ENCODE results near the gene VSNL1.

VSNL1 gene

DNA sequence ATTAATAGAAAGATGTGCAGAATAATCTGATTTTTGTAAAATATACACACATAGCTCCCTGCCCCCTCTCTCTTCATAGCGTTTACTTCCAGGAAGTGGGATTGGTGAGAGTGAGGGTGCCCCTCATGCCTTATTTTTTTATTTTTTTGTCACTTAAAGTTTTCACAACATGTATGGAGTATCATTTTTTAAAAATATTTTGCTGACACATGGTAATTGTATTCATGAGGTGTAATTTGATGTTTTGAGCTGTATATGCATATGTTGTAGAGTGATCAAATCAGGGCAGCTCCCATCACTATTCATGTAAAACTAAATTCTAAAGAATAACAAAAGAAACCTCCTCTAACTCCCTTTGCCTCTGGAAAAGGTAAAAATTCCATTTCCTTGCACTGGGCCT lies 74.7 kb downstream of the VSNL1 start:
- Histone ChIP-seq H2AFZ (ENCODE audit: low read depth, low read length) (no peak overlapping the region), H3K4me1 (ENCODE audit: insufficient read depth, low read length) (no peaks in the 10 kb centered on the region), H3K27me3 (ENCODE audit: insufficient read depth, low read length) (no peaks in the 10 kb centered on the region), H3K9me3 (ENCODE audit: low read length) (no peaks in the 10 kb centered on the region), H3K36me3 (ENCODE audit: insufficient read depth, low read length) (no peaks in the 10 kb centered on the region), H3K4me3 (ENCODE audit: low read length) (no peak overlapping the region)

DNA sequence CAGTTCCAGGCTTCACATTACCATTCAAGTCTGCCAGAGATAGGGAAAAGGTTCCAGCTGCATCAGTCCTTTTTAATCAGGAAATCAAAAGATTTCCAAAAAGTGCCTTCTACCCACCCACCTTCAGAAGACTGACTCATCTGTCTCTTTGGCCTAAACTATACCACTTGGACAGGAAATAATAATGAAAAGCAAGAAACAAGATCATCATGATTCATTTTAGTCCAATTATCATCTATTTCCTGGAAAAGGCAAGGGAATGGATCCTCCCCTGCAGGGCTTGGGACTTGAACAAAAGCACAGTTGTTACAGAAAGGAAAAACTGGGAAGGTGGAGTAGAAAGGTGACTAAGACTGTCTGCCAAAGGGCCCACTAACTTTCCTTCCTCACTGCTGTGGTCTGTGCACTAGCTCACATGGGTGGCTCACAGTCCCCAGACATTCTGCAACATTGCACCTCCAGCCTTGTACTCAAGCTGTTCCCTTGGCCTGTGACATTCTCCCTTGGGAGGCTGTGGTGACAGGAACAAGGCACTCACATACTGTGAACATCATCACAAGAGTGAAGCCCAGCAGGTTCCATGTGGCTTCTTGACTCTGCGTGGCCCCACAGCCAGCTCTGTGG lies 75.3 kb downstream of the VSNL1 start:
- Histone ChIP-seq H3K4me1 (ENCODE audit: insufficient read depth, low read length) (no peaks in the 10 kb centered on the region), H3K27me3 (ENCODE audit: insufficient read depth, low read length) (no peaks in the 10 kb centered on the region), H3K9me3 (ENCODE audit: low read length) (no peaks in the 10 kb centered on the region), H3K36me3 (ENCODE audit: insufficient read depth, low read length) (no peaks in the 10 kb centered on the region), H2AFZ (ENCODE audit: low read depth, low read length) (no peak overlapping the region), H3K4me3 (ENCODE audit: low read length) (no peak overlapping the region)

DNA sequence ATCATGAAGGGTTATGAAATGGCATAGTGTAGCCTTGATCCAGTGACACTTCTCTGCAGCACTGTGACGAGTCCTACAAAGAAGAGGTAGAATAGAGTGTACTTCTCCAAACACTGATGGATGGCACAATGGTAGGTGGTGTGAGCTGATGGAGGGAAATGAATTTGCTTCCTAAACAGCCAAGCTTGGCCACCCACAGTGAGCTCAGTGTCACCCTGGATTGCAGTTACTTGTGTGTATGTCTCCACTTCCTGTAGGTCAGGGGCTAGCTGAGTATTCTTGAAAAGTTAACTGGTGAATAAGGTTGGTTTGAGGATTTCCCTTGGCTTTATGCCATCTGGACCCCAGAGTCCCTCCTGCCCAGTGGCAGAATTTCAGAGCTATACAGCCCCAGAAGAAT lies 75.9 kb downstream of the VSNL1 start:
- Histone ChIP-seq H3K4me3 (ENCODE audit: low read length) (no peak overlapping the region), H3K27me3 (ENCODE audit: insufficient read depth, low read length) (no peaks in the 10 kb centered on the region), H2AFZ (ENCODE audit: low read depth, low read length) (no peak overlapping the region), H3K36me3 (ENCODE audit: insufficient read depth, low read length) (no peaks in the 10 kb centered on the region), H3K9me3 (ENCODE audit: low read length) (no peaks in the 10 kb centered on the region), H3K4me1 (ENCODE audit: insufficient read depth, low read length) (no peaks in the 10 kb centered on the region)

DNA sequence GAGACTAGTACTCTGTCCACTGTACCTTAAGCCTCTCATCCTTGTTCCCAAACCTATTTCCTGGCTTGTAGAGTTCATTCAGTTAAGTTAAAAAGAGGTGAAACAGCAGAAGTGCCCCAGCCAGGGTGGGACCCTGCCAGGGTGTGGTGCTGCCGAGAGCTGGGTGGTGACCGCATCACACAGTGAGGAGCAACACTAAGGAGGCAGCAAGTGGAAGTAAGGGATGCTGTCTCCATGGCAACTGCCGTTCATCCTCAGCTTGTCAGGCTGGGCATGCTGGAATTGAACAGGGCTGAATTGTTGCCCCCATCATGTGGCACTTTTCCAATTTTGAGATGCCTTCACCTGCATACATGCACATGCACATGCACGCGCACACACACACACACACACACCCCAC lies 77.0 kb downstream of the VSNL1 start:
- H3K27me3 ChIP-seq (ENCODE audit: insufficient read depth, low read length): no peaks in the 10 kb centered on the region
- H3K4me3 ChIP-seq (ENCODE audit: low read length): no peak overlapping the region
- H3K36me3 ChIP-seq (ENCODE audit: insufficient read depth, low read length): no peaks in the 10 kb centered on the region
- no peaks in the 10 kb centered on the region for H3K4me1 ChIP-seq (ENCODE audit: insufficient read depth, low read length)
- no peak overlapping the region for H2AFZ ChIP-seq (ENCODE audit: low read depth, low read length)
- H3K9me3 ChIP-seq (ENCODE audit: low read length): no peaks in the 10 kb centered on the region

DNA sequence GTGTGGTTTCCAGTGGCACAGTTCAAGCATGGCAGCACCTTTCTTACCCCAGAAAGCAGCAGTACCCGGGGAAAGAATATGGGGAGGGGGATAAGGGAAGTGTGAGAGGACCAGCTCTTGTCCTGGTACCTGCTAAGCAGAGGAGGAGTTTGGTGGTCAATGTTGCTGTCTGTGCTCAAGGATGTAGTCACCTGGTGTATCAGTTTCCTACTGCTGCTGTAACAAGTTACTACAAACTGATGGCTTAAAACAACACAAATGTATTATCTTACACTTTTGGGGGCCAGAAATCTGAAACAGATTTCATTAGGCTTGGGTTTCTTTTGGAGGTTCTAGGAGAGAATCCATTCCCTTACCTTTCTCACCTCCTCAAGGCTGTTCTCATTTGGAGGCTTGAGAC lies 77.5 kb downstream of the VSNL1 start:
- Histone ChIP-seq H3K4me1 (ENCODE audit: insufficient read depth, low read length) (no peaks in the 10 kb centered on the region), H3K36me3 (ENCODE audit: insufficient read depth, low read length) (no peaks in the 10 kb centered on the region), H3K4me3 (ENCODE audit: low read length) (no peak overlapping the region), H3K9me3 (ENCODE audit: low read length) (no peaks in the 10 kb centered on the region), H2AFZ (ENCODE audit: low read depth, low read length) (no peak overlapping the region), H3K27me3 (ENCODE audit: insufficient read depth, low read length) (no peaks in the 10 kb centered on the region)

DNA sequence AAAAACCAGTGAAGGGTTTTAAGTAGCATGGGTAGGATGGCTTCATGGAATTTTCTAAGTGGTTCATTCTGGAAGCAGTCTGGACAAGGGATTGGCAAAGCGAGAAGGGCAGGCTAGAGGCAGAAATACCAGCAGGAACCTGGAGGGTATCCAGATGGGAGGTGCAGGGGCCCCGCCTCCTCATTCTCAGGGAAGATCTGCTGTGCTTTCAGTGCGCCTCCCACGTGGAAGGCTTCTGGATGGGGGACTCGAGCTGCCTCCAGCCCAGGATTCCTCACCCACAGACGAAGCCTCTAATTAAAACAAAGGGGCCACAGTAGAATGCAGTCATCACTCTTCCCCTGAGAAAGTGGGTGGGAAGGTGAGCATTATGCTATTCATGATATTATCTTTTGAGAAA lies 79.8 kb downstream of the VSNL1 start:
- Histone ChIP-seq H3K9me3 (ENCODE audit: low read length) (no peaks in the 10 kb centered on the region), H3K4me1 (ENCODE audit: insufficient read depth, low read length) (no peaks in the 10 kb centered on the region), H3K27me3 (ENCODE audit: insufficient read depth, low read length) (no peaks in the 10 kb centered on the region), H3K36me3 (ENCODE audit: insufficient read depth, low read length) (no peaks in the 10 kb centered on the region), H3K4me3 (ENCODE audit: low read length) (no peak overlapping the region), H2AFZ (ENCODE audit: low read depth, low read length) (no peak overlapping the region)

DNA sequence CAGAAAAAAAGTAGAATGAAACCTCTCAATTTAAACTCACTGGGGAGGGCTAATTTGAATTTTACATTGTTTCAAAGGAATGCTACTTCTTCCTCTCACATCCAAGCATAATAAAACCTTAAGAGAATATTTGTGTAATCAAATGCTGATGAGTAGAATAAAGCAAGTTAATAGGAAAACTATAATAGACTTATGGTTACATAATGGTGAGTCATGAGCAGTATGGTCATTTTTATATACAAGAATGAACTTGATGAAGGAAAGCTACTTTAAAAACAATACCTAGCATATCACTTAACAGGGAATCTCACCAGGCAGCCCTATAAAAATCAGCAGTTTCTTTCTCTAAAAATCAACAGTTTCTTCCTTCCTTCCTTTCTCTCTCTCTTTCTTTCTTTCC lies 80.3 kb downstream of the VSNL1 start:
- no peaks in the 10 kb centered on the region for H3K9me3 ChIP-seq (ENCODE audit: low read length)
- H2AFZ ChIP-seq (ENCODE audit: low read depth, low read length): no peak overlapping the region
- no peaks in the 10 kb centered on the region for H3K36me3 ChIP-seq (ENCODE audit: insufficient read depth, low read length)
- H3K27me3 ChIP-seq (ENCODE audit: insufficient read depth, low read length): no peaks in the 10 kb centered on the region
- H3K4me3 ChIP-seq (ENCODE audit: low read length): no peak overlapping the region
- H3K4me1 ChIP-seq (ENCODE audit: insufficient read depth, low read length): no peaks in the 10 kb centered on the region

DNA sequence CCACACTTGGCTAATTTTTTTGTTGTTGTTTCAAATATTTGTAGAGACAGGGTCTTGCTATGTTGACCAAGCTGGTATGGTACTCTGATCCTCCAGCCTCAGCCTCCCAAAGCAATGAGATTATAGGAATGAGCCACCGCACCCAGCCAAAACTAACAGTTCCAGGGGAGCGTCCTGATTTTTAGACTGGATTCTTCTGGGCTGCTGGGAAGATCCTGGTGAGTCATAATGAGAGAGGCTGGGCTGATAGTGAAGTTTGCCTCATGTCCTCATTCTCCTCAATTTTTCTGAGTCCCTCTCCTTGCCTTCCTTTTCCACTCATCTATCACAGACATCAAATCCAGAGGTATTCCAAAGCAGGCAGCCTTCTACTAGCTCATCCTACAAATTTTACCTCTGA lies 81.3 kb downstream of the VSNL1 start:
- H3K4me3 ChIP-seq (ENCODE audit: low read length): no peak overlapping the region
- no peak overlapping the region for H2AFZ ChIP-seq (ENCODE audit: low read depth, low read length)
- H3K27me3 ChIP-seq (ENCODE audit: insufficient read depth, low read length): no peaks in the 10 kb centered on the region
- no peaks in the 10 kb centered on the region for H3K9me3 ChIP-seq (ENCODE audit: low read length)
- H3K4me1 ChIP-seq (ENCODE audit: insufficient read depth, low read length): no peaks in the 10 kb centered on the region
- no peaks in the 10 kb centered on the region for H3K36me3 ChIP-seq (ENCODE audit: insufficient read depth, low read length)

DNA sequence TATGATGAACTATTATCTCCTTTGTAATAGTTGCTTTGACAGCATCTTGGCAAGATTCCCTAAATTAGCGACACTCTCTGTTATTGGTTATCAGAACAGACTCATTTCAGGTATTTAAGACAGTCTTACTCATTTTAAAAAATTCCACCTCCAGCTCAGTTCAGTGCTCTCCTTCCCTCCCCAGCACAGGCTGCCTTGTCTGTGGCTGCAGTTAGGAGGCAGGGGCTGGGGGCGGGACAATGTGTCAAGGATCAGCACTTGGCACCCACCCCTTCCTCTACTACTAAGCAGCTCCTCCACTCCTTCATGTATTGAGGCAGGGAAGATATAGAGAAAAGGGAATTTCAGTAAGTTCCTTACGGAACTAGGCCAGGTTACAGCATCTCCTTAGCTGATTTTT lies 85.0 kb downstream of the VSNL1 start:
- no peaks in the 10 kb centered on the region for H3K27me3 ChIP-seq (ENCODE audit: insufficient read depth, low read length)
- no peak overlapping the region for H3K4me3 ChIP-seq (ENCODE audit: low read length)
- H2AFZ ChIP-seq (ENCODE audit: low read depth, low read length): no peak overlapping the region
- H3K4me1 ChIP-seq (ENCODE audit: insufficient read depth, low read length): no peaks in the 10 kb centered on the region
- no peaks in the 10 kb centered on the region for H3K9me3 ChIP-seq (ENCODE audit: low read length)
- H3K36me3 ChIP-seq (ENCODE audit: insufficient read depth, low read length): no peaks in the 10 kb centered on the region

DNA sequence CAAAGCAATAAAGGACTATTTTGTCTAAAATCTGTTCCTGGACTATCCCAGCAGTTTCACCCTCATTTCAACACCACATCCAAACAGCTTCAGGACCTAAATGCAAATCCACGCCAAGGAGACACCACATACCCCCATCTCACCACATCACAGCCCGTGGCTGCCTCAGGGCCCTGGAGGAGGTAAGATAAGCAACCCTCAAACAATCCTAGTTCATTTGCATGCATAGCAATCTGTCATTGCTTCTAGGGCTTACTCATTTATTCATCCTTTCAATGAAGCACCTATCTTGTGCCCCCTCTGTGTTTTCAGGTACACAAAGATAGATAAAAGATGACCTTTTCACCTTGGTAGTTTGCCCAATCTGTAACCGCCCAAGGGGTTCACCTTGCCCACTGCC lies 86.5 kb downstream of the VSNL1 start:
- no peaks in the 10 kb centered on the region for H3K36me3 ChIP-seq (ENCODE audit: insufficient read depth, low read length)

DNA sequence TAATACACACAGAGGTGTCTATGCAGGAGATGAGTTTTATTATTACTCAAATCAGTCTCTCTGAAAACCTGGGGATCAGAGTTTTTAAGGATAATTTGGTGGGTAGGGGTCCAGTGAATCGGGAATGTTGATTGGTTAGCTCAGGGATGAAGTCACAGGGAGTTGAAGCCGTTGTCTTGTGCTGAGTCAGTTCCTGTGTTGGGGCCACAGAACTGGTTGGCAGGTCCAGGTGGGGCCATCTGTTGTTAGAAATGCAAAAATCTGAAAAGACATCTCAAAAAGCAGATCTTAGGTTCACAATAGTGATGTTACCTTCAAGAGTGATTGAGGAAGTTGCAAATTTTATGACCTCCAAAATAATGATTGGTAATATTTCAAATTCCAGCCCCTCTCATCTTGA lies 86.9 kb downstream of the VSNL1 start:
- Histone ChIP-seq H3K4me3 (ENCODE audit: low read length) (no peak overlapping the region), H3K4me1 (ENCODE audit: insufficient read depth, low read length) (no peaks in the 10 kb centered on the region), H3K27me3 (ENCODE audit: insufficient read depth, low read length) (no peaks in the 10 kb centered on the region), H2AFZ (ENCODE audit: low read depth, low read length) (no peak overlapping the region), H3K36me3 (ENCODE audit: insufficient read depth, low read length) (no peaks in the 10 kb centered on the region), H3K9me3 (ENCODE audit: low read length) (no peaks in the 10 kb centered on the region)

More for the DNA sequence above, 86.5 kb downstream of the VSNL1 start:
- H2AFZ ChIP-seq (ENCODE audit: low read depth, low read length): no peak overlapping the region
- no peak overlapping the region for H3K4me3 ChIP-seq (ENCODE audit: low read length)
- H3K4me1 ChIP-seq (ENCODE audit: insufficient read depth, low read length): no peaks in the 10 kb centered on the region
- no peaks in the 10 kb centered on the region for H3K27me3 ChIP-seq (ENCODE audit: insufficient read depth, low read length)
- H3K9me3 ChIP-seq (ENCODE audit: low read length): no peaks in the 10 kb centered on the region

DNA sequence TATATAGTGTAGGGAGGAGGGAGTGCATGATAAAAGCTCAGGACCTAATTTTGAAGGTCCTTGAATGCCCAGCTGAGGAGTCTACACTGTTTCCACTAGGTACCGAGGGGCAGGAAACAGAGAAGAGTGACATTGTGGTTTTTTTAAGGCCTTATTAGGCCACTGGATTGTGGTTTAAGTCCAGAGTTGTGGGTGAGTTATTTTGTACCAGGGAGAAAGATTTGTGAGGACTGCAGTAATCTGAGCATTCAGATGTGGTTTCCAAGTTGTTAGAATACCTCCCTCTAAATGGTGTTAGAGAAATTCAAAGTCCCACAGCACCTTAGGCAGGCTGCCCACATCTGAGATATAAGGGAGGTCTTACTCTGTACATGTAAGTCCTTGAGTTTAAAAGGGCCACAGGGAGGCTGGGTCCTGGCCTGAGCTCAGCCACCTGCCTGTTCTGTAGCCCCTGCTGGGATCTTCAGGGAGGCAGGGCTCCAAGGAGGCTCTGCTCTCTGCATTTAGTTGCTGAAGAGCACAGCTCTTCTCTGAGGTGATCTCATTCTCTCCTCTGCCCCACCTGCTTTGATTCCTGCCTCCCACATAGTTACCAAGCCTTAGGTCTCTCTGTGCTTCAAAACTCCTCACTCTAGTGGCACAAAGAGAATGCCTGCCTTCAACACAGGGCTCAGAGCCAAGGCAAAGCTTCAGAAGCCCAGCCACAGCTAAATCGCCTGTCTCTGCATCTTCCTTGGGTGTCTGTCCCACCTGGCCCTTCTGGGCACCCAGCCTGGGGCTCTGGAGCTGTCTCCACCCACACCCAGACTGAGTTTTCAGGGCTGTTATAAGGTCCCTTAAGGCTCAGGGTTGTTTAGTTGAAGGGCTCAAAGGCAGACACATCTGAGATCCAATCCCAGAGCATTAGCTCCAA lies 88.1 kb downstream of the VSNL1 start:
- peaks cover under 1% of the 10 kb centered on the region for H3K4me1 ChIP-seq (ENCODE audit: insufficient read depth, low read length)
- H3K27me3 ChIP-seq (ENCODE audit: insufficient read depth, low read length): no peaks in the 10 kb centered on the region
- no peak overlapping the region for H2AFZ ChIP-seq (ENCODE audit: low read depth, low read length)
- H3K36me3 ChIP-seq (ENCODE audit: insufficient read depth, low read length): no peaks in the 10 kb centered on the region
- no peaks in the 10 kb centered on the region for H3K9me3 ChIP-seq (ENCODE audit: low read length)
- no peak overlapping the region for H3K4me3 ChIP-seq (ENCODE audit: low read length)

DNA sequence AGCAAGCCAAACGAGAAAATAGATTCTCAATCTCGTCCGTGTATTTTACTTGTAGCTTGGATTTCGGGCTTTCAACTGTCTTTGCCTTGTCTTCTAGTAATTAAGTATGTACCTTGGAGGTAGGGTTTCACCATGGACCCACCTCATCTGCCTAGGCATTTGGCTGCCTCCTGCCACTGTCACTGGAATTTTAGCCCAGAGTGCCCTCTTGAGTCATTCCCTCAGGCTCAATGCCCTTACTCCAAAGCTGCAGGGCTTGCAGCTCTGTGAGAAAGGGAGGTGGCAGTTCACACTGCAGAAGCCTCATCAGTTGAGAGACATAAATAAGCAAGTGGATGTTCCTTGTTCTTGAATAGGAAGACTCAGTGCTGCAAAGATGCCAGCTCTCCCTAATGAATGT lies 89.6 kb downstream of the VSNL1 start:
- H3K4me1 ChIP-seq (ENCODE audit: insufficient read depth, low read length): peaks cover 8% of the 10 kb centered on the region
- no peaks in the 10 kb centered on the region for H3K9me3 ChIP-seq (ENCODE audit: low read length)
- no peak overlapping the region for H3K4me3 ChIP-seq (ENCODE audit: low read length)
- no peaks in the 10 kb centered on the region for H3K27me3 ChIP-seq (ENCODE audit: insufficient read depth, low read length)
- H3K36me3 ChIP-seq (ENCODE audit: insufficient read depth, low read length): no peaks in the 10 kb centered on the region
- H2AFZ ChIP-seq (ENCODE audit: low read depth, low read length): no peak overlapping the region

All from neuron (in vitro differentiated cells).